WTC11 (cell line): ENCODE results near the gene FBXO45. TPM values are rescaled to one million over a fixed set of nuclear protein-coding genes. Genes with fewer than 3 reads are reported as not detected.
"Not testable (repeated sequence)": the region's sequence is repeated elsewhere in the genome, so short reads cannot be mapped to it uniquely, and the experiment has no call there.

Experiments used
- ATAC-seq: fragments of 200-7000 bp; cut with Tn5 transposase; 2 replicates; pipeline ENCODE4 v1.10.0; 2021; ENCODE audit warnings: mild to moderate bottlenecking, moderate library complexity
- CTCF ChIA-PET: fragments of 300-600 bp; sonication (Branson Sonifier 250); formaldehyde crosslinking; loops from one replicate; lab custom pipeline; 2021; ENCODE audit warnings: antibody characterized with exemption; lab: Charles Lee
- POLR2A ChIA-PET: fragments of 350-600 bp; sonication (Branson Sonifier 250); formaldehyde crosslinking; loops from one replicate; lab custom pipeline; 2021; ENCODE audit warnings: antibody characterized with exemption; lab: Charles Lee
- DNase-seq: peaks from one replicate; pipeline ENCODE4 v3.0.0; 2021; ENCODE audit warnings: low spot score
- H3K27ac Mint-ChIP-seq: 2 replicates; pipeline ENCODE4 v1.8.0; 2021; ENCODE audit warnings: mixed read lengths
- H3K27me3 Mint-ChIP-seq: 2 replicates; pipeline ENCODE4 v1.8.0; 2021; ENCODE audit warnings: low read depth, mild to moderate bottlenecking, moderate library complexity, mixed read lengths
- H3K36me3 Mint-ChIP-seq: 2 replicates; pipeline ENCODE4 v1.8.0; 2021; ENCODE audit warnings: mixed read lengths
- H3K4me1 Mint-ChIP-seq: 2 replicates; pipeline ENCODE4 v1.8.0; 2022; ENCODE audit warnings: mixed read lengths
- H3K4me3 Mint-ChIP-seq: 2 replicates; pipeline ENCODE4 v1.8.0; 2021; ENCODE audit warnings: mild to moderate bottlenecking, moderate library complexity, mixed read lengths
- H3K9me3 Mint-ChIP-seq: 2 replicates; pipeline ENCODE4 v1.8.0; 2021; ENCODE audit warnings: mixed read lengths
- ATF1 ChIP-seq: sonication (generic); formaldehyde crosslinking; IDR thresholded peaks from 2 replicates; pipeline ENCODE4 v1.8.1; 2023; ENCODE audit warnings: mild to moderate bottlenecking, moderate library complexity, missing genetic modification reagents
- CREB1 ChIP-seq: sonication (generic); formaldehyde crosslinking; IDR thresholded peaks from 2 replicates; pipeline ENCODE4 v1.8.0; 2023; ENCODE audit warnings: mild to moderate bottlenecking, missing genetic modification reagents
- GRHL2 ChIP-seq: fragments of 250-450 bp; sonication (Bioruptor Pico); IDR thresholded peaks from 2 replicates; pipeline ENCODE4 v1.8.0; 2022; ENCODE audit warnings: mild to moderate bottlenecking, moderate library complexity; ENCODE audit not compliant: insufficient replicate concordance, severe bottlenecking
- IRF2 ChIP-seq: sonication (generic); formaldehyde crosslinking; IDR thresholded peaks from 2 replicates; pipeline ENCODE4 v1.8.0; 2022; ENCODE audit warnings: low read depth, missing genetic modification reagents, borderline replicate concordance
- KAT7 ChIP-seq: sonication (generic); formaldehyde crosslinking; IDR thresholded peaks from 2 replicates; pipeline ENCODE4 v1.8.1; 2023; ENCODE audit warnings: missing genetic modification reagents, mild to moderate bottlenecking, borderline replicate concordance
- NFE2L1 ChIP-seq: sonication (generic); formaldehyde crosslinking; IDR thresholded peaks from 2 replicates; pipeline ENCODE4 v1.8.1; 2023; ENCODE audit warnings: missing genetic modification reagents
- PRRX2 ChIP-seq: fragments of 250-450 bp; sonication (Bioruptor Pico); IDR thresholded peaks from 2 replicates; pipeline ENCODE4 v1.8.0; 2021; ENCODE audit warnings: mild to moderate bottlenecking
- TEAD4 ChIP-seq: sonication (generic); formaldehyde crosslinking; IDR thresholded peaks from 2 replicates; pipeline ENCODE4 v1.8.0; 2022; ENCODE audit warnings: mild to moderate bottlenecking, missing genetic modification reagents
- ZNF232 ChIP-seq: sonication (generic); formaldehyde crosslinking; IDR thresholded peaks from 2 replicates; pipeline ENCODE4 v1.8.0; 2022; ENCODE audit warnings: mild to moderate bottlenecking, missing genetic modification reagents
- ZNF396 ChIP-seq: fragments of 250-450 bp; sonication (Bioruptor Pico); IDR thresholded peaks from 2 replicates; pipeline ENCODE4 v1.8.0; 2021; ENCODE audit warnings: mild to moderate bottlenecking, moderate library complexity, borderline replicate concordance
- total RNA-seq: library from RNA; stranded (reverse); gene quantifications from 3 replicates; pipeline ENCODE4 v1.2.3, GENCODE V29; 2021
- TF ChIP-seq, protein P1 (sequence below): sonication (generic); formaldehyde crosslinking; IDR thresholded peaks from 2 replicates; pipeline ENCODE4 v1.8.1; 2023; ENCODE audit warnings: mild to moderate bottlenecking, missing genetic modification reagents, borderline replicate concordance
- TF ChIP-seq, protein P2 (sequence below): sonication (generic); formaldehyde crosslinking; IDR thresholded peaks from 2 replicates; pipeline ENCODE4 v1.8.0; 2022; ENCODE audit warnings: mild to moderate bottlenecking, missing genetic modification reagents
- TF ChIP-seq, protein P3 (sequence below): fragments of 250-450 bp; sonication (Bioruptor Pico); IDR thresholded peaks from 2 replicates; pipeline ENCODE4 v1.8.0; 2021; ENCODE audit warnings: mild to moderate bottlenecking
- TF ChIP-seq, protein P4 (sequence below): sonication (generic); formaldehyde crosslinking; IDR thresholded peaks from 2 replicates; pipeline ENCODE4 v1.8.1; 2022; ENCODE audit warnings: low read depth, mild to moderate bottlenecking, moderate library complexity, missing genetic modification reagents, borderline replicate concordance
- TF ChIP-seq, protein P5 (sequence below): sonication (generic); formaldehyde crosslinking; conservative IDR thresholded peaks from 2 replicates; pipeline ENCODE4 v1.8.1; 2022; ENCODE audit warnings: mild to moderate bottlenecking, missing genetic modification reagents
- TF ChIP-seq, protein P6 (sequence below): fragments of 200-600 bp; IDR thresholded peaks from 2 replicates; pipeline ENCODE4 v1.8.0; 2022; ENCODE audit warnings: antibody characterized with exemption
- TF ChIP-seq, protein P7 (sequence below): sonication (generic); formaldehyde crosslinking; IDR thresholded peaks from 2 replicates; pipeline ENCODE4 v1.8.1; 2022; ENCODE audit warnings: low read depth, missing genetic modification reagents, borderline replicate concordance
- TF ChIP-seq, protein P8 (sequence below): fragments of 250-450 bp; sonication (Bioruptor Pico); IDR thresholded peaks from 2 replicates; pipeline ENCODE4 v2.1.2; 2022; ENCODE audit warnings: mild to moderate bottlenecking, moderate library complexity

Gene FBXO45
- total RNA-seq, 1 experiment from 2014 or later: 15.4 TPM

DNA sequence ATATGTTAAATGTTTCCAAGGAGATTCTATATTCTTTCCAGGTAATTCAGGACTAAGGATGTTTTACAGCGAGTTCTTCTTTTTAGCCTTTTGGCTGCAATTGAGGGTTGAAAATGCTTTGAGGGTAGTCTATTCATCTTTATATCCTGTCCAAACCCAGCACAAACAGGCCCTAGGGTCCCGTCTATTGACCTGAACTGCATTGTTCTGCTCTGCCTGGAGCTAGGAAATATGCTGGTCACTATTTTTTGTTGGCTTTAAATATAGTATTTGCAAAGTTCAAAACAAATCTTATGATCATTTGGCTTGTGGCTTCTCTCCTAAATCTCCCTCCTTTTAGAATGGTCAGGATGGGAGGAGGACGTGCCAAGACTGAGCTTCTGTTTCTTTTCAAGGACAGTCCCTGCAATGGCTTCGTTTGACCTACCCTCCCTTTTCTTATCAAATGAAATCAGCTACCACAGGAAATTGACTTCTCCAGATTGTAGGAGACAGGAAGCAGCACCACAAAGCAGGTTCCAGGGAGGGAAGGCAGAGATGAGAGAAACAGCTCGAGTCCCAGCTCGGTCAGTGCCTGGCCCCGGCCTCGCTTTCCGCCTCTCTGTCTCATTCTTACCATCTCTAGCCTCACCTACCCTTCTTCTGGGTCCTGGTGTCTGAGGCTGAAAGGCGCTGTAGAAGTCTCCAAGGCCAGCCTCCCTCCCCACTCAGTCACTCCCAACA, 43.5 kb downstream of the FBXO45 start (continued):
- no peak for TF ChIP-seq PRRX2 (CRISPR knock-in tag)
- TF ChIP-seq KAT7 (CRISPR knock-in tag): no peak

DNA sequence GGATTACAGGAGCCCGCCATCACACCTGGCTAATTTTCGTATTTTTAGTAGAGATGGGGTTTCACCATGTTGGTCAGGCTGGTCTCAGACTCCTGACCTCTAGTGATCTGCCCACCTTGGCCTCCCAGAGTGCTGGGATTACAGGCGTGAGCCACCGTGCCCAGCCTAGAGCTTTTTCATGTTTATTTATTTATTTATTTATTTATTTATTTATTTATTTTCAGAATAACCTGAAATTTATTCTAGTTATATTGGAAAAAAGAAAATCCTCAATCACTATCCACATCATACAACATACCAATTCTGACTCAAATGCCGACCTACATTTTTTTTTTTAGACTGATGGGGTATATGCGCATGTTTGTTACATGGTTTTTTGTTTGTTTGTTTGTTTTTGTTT, 46.8 kb downstream of the FBXO45 start:
- DNase-seq, POLR2A ChIA-PET, CTCF ChIA-PET, H3K9me3 Mint-ChIP-seq, H3K4me3 Mint-ChIP-seq, H3K36me3 Mint-ChIP-seq, H3K27me3 Mint-ChIP-seq, ATAC-seq, H3K27ac Mint-ChIP-seq: not testable (repeated sequence)
- peaks cover 22% of the 10 kb centered on the region for H3K4me1 Mint-ChIP-seq

DNA sequence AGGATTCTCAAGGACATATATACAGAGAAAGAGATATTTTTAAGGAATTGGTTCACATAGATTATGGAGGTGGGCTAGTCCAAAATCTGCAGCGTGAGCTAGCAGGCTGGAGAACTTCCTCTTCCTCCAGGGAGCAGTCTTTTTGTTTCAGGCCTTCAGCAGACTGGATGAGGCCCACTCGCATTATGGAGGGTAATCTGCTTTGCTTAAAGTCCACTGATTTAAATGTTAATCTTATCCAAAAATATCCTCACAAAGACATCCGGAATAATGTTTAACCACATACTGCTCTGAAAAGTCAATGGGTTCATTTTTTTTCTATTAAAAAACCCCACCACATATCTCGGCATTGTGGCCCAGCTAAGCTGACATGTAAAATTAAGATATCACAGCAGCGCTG, 48.8 kb downstream of the FBXO45 start:
- CTCF ChIA-PET: no interaction called here
- no peaks in the 10 kb centered on the region for H3K36me3 Mint-ChIP-seq

More for the DNA sequence above, 48.8 kb downstream of the FBXO45 start:
- no peaks in the 10 kb centered on the region; the same call in 1 of the 2 replicates for H3K27me3 Mint-ChIP-seq
- DNase-seq (no peak), ATAC-seq (no peak)
- H3K27ac Mint-ChIP-seq: peak overlapping the region; percentile 23; the same call in 1 of the 2 replicates
- H3K9me3 Mint-ChIP-seq: no peaks in the 10 kb centered on the region
- no peak overlapping the region for H3K4me3 Mint-ChIP-seq
- TF ChIP-seq, protein P1, sequence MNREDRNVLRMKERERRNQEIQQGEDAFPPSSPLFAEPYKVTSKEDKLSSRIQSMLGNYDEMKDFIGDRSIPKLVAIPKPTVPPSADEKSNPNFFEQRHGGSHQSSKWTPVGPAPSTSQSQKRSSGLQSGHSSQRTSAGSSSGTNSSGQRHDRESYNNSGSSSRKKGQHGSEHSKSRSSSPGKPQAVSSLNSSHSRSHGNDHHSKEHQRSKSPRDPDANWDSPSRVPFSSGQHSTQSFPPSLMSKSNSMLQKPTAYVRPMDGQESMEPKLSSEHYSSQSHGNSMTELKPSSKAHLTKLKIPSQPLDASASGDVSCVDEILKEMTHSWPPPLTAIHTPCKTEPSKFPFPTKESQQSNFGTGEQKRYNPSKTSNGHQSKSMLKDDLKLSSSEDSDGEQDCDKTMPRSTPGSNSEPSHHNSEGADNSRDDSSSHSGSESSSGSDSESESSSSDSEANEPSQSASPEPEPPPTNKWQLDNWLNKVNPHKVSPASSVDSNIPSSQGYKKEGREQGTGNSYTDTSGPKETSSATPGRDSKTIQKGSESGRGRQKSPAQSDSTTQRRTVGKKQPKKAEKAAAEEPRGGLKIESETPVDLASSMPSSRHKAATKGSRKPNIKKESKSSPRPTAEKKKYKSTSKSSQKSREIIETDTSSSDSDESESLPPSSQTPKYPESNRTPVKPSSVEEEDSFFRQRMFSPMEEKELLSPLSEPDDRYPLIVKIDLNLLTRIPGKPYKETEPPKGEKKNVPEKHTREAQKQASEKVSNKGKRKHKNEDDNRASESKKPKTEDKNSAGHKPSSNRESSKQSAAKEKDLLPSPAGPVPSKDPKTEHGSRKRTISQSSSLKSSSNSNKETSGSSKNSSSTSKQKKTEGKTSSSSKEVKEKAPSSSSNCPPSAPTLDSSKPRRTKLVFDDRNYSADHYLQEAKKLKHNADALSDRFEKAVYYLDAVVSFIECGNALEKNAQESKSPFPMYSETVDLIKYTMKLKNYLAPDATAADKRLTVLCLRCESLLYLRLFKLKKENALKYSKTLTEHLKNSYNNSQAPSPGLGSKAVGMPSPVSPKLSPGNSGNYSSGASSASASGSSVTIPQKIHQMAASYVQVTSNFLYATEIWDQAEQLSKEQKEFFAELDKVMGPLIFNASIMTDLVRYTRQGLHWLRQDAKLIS: no peak
- TF ChIP-seq, protein P2, sequence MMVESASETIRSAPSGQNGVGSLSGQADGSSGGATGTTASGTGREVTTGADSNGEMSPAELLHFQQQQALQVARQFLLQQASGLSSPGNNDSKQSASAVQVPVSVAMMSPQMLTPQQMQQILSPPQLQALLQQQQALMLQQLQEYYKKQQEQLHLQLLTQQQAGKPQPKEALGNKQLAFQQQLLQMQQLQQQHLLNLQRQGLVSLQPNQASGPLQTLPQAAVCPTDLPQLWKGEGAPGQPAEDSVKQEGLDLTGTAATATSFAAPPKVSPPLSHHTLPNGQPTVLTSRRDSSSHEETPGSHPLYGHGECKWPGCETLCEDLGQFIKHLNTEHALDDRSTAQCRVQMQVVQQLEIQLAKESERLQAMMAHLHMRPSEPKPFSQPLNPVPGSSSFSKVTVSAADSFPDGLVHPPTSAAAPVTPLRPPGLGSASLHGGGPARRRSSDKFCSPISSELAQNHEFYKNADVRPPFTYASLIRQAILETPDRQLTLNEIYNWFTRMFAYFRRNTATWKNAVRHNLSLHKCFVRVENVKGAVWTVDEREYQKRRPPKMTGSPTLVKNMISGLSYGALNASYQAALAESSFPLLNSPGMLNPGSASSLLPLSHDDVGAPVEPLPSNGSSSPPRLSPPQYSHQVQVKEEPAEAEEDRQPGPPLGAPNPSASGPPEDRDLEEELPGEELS (CRISPR knock-in tag): no peak
- TF ChIP-seq, protein P3, sequence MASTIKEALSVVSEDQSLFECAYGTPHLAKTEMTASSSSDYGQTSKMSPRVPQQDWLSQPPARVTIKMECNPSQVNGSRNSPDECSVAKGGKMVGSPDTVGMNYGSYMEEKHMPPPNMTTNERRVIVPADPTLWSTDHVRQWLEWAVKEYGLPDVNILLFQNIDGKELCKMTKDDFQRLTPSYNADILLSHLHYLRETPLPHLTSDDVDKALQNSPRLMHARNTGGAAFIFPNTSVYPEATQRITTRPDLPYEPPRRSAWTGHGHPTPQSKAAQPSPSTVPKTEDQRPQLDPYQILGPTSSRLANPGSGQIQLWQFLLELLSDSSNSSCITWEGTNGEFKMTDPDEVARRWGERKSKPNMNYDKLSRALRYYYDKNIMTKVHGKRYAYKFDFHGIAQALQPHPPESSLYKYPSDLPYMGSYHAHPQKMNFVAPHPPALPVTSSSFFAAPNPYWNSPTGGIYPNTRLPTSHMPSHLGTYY (CRISPR knock-in tag): no peak
- TF ChIP-seq, protein P4, sequence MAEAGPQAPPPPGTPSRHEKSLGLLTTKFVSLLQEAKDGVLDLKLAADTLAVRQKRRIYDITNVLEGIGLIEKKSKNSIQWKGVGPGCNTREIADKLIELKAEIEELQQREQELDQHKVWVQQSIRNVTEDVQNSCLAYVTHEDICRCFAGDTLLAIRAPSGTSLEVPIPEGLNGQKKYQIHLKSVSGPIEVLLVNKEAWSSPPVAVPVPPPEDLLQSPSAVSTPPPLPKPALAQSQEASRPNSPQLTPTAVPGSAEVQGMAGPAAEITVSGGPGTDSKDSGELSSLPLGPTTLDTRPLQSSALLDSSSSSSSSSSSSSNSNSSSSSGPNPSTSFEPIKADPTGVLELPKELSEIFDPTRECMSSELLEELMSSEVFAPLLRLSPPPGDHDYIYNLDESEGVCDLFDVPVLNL (CRISPR knock-in tag): no peak
- TF ChIP-seq, protein P5, sequence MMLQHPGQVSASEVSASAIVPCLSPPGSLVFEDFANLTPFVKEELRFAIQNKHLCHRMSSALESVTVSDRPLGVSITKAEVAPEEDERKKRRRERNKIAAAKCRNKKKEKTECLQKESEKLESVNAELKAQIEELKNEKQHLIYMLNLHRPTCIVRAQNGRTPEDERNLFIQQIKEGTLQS (CRISPR knock-in tag): no peak
- no peak for TF ChIP-seq ZNF232 (CRISPR knock-in tag)
- no peak for TF ChIP-seq ATF1
- no peak for TF ChIP-seq IRF2 (CRISPR knock-in tag)
- TF ChIP-seq CREB1 (CRISPR knock-in tag): no peak
- TF ChIP-seq, protein P6, sequence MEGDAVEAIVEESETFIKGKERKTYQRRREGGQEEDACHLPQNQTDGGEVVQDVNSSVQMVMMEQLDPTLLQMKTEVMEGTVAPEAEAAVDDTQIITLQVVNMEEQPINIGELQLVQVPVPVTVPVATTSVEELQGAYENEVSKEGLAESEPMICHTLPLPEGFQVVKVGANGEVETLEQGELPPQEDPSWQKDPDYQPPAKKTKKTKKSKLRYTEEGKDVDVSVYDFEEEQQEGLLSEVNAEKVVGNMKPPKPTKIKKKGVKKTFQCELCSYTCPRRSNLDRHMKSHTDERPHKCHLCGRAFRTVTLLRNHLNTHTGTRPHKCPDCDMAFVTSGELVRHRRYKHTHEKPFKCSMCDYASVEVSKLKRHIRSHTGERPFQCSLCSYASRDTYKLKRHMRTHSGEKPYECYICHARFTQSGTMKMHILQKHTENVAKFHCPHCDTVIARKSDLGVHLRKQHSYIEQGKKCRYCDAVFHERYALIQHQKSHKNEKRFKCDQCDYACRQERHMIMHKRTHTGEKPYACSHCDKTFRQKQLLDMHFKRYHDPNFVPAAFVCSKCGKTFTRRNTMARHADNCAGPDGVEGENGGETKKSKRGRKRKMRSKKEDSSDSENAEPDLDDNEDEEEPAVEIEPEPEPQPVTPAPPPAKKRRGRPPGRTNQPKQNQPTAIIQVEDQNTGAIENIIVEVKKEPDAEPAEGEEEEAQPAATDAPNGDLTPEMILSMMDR: no peak
- TF ChIP-seq, protein P7, sequence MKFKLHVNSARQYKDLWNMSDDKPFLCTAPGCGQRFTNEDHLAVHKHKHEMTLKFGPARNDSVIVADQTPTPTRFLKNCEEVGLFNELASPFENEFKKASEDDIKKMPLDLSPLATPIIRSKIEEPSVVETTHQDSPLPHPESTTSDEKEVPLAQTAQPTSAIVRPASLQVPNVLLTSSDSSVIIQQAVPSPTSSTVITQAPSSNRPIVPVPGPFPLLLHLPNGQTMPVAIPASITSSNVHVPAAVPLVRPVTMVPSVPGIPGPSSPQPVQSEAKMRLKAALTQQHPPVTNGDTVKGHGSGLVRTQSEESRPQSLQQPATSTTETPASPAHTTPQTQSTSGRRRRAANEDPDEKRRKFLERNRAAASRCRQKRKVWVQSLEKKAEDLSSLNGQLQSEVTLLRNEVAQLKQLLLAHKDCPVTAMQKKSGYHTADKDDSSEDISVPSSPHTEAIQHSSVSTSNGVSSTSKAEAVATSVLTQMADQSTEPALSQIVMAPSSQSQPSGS (CRISPR knock-in tag): no peak
- no peak for TF ChIP-seq NFE2L1 (CRISPR knock-in tag)
- no peak for TF ChIP-seq GRHL2 (CRISPR knock-in tag)
- TF ChIP-seq, protein P8, sequence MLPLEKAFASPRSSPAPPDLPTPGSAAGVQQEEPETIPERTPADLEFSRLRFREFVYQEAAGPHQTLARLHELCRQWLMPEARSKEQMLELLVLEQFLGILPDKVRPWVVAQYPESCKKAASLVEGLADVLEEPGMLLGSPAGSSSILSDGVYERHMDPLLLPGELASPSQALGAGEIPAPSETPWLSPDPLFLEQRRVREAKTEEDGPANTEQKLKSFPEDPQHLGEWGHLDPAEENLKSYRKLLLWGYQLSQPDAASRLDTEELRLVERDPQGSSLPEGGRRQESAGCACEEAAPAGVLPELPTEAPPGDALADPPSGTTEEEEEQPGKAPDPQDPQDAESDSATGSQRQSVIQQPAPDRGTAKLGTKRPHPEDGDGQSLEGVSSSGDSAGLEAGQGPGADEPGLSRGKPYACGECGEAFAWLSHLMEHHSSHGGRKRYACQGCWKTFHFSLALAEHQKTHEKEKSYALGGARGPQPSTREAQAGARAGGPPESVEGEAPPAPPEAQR (CRISPR knock-in tag): no peak
- no peak for TF ChIP-seq ZNF396 (CRISPR knock-in tag)
- TF ChIP-seq TEAD4 (CRISPR knock-in tag): no peak
- POLR2A ChIA-PET: interaction anchor here (0.7 kb wide), 2 partner anchors 20 to 123 kb away, joined by 7 to 9 read pairs; partner anchors contain the start of gene PAK2
- H3K4me1 Mint-ChIP-seq: peaks cover 19% of the 10 kb centered on the region
